ENCODE data around the gene USP51. TPM values are rescaled to one million over a fixed set of nuclear protein-coding genes. Genes with fewer than 3 reads are reported as not detected.

The USP51 gene
- total RNA-seq, 1 experiment from 2014 or later: not detected

GRCh38 chrX:55451990-55452832, 37.4 kb downstream of the USP51 start, which contains the start of gene MAGEH1:
MAGEH1 (plus strand) TSS chrX:55452127; CDS start chrX:55452375, 248 bp downstream.
- H3K4me3 ChIP-seq: no peak within 1 kb of the TSS
- no peaks in the 10 kb centered on the region for H3F3A ChIP-seq (ENCODE audit: insufficient read depth, low read depth)
- no peaks in the 10 kb centered on the region for H4K20me1 ChIP-seq (ENCODE audit: insufficient read depth)
- H2AFZ ChIP-seq: no peak within 1 kb of the TSS
- intact Hi-C loops (cut with micrococcal nuclease; ENCODE audit: unreplicated experiment): no loop called here
- H3K79me2 ChIP-seq (ENCODE audit: low read depth): no peaks in the 10 kb centered on the region
- H3K4me2 ChIP-seq: no peak within 1 kb of the TSS
- H3K9me2 ChIP-seq (ENCODE audit: insufficient read depth): no peaks in the 10 kb centered on the region
- BruUV-seq (replicated peaks): no TSS peak
- no peaks in the 10 kb centered on the region for H3K36me3 ChIP-seq (ENCODE audit: low read depth)
- TF ChIP-seq, protein P1, sequence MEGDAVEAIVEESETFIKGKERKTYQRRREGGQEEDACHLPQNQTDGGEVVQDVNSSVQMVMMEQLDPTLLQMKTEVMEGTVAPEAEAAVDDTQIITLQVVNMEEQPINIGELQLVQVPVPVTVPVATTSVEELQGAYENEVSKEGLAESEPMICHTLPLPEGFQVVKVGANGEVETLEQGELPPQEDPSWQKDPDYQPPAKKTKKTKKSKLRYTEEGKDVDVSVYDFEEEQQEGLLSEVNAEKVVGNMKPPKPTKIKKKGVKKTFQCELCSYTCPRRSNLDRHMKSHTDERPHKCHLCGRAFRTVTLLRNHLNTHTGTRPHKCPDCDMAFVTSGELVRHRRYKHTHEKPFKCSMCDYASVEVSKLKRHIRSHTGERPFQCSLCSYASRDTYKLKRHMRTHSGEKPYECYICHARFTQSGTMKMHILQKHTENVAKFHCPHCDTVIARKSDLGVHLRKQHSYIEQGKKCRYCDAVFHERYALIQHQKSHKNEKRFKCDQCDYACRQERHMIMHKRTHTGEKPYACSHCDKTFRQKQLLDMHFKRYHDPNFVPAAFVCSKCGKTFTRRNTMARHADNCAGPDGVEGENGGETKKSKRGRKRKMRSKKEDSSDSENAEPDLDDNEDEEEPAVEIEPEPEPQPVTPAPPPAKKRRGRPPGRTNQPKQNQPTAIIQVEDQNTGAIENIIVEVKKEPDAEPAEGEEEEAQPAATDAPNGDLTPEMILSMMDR (conservative IDR thresholded peaks at IDR 0.05): no peak
- no peak for TF ChIP-seq EZH2 (IDR thresholded peaks at IDR 0.05; ENCODE audit: low read depth)
- no peak within 1 kb of the TSS for H3K27ac ChIP-seq
- no peaks in the 10 kb centered on the region for H3K27me3 ChIP-seq (ENCODE audit: insufficient read depth, low read depth)
- no peaks in the 10 kb centered on the region for H3K4me1 ChIP-seq (replicated peaks; ENCODE audit: insufficient read depth)
- DNase-seq: no peak
- CTCF ChIA-PET: no interaction called here
- POLR2A ChIA-PET (ENCODE audit: unreplicated experiment): no interaction called here
- H3K9me3 ChIP-seq (ENCODE audit: insufficient read depth, low read depth): no peaks in the 10 kb centered on the region

DNA sequence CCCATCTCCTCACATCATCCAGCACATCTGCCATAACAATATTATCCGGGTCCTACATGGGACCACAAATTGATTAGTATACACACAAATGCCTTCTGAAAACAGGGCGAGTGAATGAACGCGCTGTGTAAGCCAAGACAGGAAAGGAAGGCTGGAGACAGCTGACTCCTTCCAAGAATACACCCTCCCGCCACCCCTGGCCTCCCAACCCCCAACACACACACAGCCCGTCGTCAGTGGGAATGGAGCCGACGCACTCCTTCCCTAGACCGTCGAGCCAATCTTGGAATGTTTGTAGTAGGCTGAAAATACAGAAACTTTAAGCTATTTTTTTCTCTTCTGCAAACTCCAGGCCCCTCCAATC, 38.0 kb downstream of the USP51 start:
- Histone ChIP-seq H3K36me3 (ENCODE audit: low read depth) (no peaks in the 10 kb centered on the region), H3K4me2 (no peak overlapping the region), H3K4me1 (replicated peaks; ENCODE audit: insufficient read depth) (no peaks in the 10 kb centered on the region), H3K79me2 (ENCODE audit: low read depth) (no peaks in the 10 kb centered on the region), H3F3A (ENCODE audit: insufficient read depth, low read depth) (no peaks in the 10 kb centered on the region), H3K27ac (no peak overlapping the region), H3K27me3 (ENCODE audit: insufficient read depth, low read depth) (no peaks in the 10 kb centered on the region), H3K4me3 (no peak overlapping the region), H3K9me3 (ENCODE audit: insufficient read depth, low read depth) (no peaks in the 10 kb centered on the region), H2AFZ (no peak overlapping the region), H3K9me2 (ENCODE audit: insufficient read depth) (no peaks in the 10 kb centered on the region), H4K20me1 (ENCODE audit: insufficient read depth) (no peaks in the 10 kb centered on the region)
- TF ChIP-seq, protein P1 (conservative IDR thresholded peaks at IDR 0.05): no peak
- no peak for TF ChIP-seq EZH2 (IDR thresholded peaks at IDR 0.05; ENCODE audit: low read depth)
- no TSS peak for BruUV-seq (replicated peaks)
- POLR2A ChIA-PET (ENCODE audit: unreplicated experiment): no interaction called here
- DNase-seq: no peak
- CTCF ChIA-PET: no interaction called here
- intact Hi-C loops (cut with micrococcal nuclease; ENCODE audit: unreplicated experiment): no loop called here

GRCh38 chrX:55451141-55451540, 38.5 kb downstream of the USP51 start:
- Histone ChIP-seq H3K27ac (no peak overlapping the region), H3K36me3 (ENCODE audit: low read depth) (no peaks in the 10 kb centered on the region), H3F3A (ENCODE audit: insufficient read depth, low read depth) (no peaks in the 10 kb centered on the region), H3K4me1 (replicated peaks; ENCODE audit: insufficient read depth) (no peaks in the 10 kb centered on the region), H2AFZ (no peak overlapping the region), H4K20me1 (ENCODE audit: insufficient read depth) (no peaks in the 10 kb centered on the region), H3K4me3 (no peak overlapping the region), H3K4me2 (no peak overlapping the region), H3K9me2 (ENCODE audit: insufficient read depth) (no peaks in the 10 kb centered on the region), H3K27me3 (ENCODE audit: insufficient read depth, low read depth) (no peaks in the 10 kb centered on the region), H3K9me3 (ENCODE audit: insufficient read depth, low read depth) (no peaks in the 10 kb centered on the region), H3K79me2 (ENCODE audit: low read depth) (no peaks in the 10 kb centered on the region)
- intact Hi-C loops (cut with micrococcal nuclease; ENCODE audit: unreplicated experiment): no loop called here
- CTCF ChIA-PET: no interaction called here
- no peak for TF ChIP-seq EZH2 (IDR thresholded peaks at IDR 0.05; ENCODE audit: low read depth)
- TF ChIP-seq, protein P1 (conservative IDR thresholded peaks at IDR 0.05): no peak
- no TSS peak for BruUV-seq (replicated peaks)
- POLR2A ChIA-PET (ENCODE audit: unreplicated experiment): no interaction called here
- no peak for DNase-seq
